HG02763 (cell line): ENCODE data around the gene SLF2.

Experiments used
- ATAC-seq: cut with Tn5 transposase; IDR thresholded peaks from one replicate; pipeline ENCODE4 v1.9.1; 2021; ENCODE audit warnings: mild to moderate bottlenecking, moderate library complexity; ENCODE audit not compliant: unreplicated experiment

SLF2 gene

GRCh38 chr10:101013365-101013825 is 100.6 kb downstream of the SLF2 start:
- ATAC-seq: no peak

DNA sequence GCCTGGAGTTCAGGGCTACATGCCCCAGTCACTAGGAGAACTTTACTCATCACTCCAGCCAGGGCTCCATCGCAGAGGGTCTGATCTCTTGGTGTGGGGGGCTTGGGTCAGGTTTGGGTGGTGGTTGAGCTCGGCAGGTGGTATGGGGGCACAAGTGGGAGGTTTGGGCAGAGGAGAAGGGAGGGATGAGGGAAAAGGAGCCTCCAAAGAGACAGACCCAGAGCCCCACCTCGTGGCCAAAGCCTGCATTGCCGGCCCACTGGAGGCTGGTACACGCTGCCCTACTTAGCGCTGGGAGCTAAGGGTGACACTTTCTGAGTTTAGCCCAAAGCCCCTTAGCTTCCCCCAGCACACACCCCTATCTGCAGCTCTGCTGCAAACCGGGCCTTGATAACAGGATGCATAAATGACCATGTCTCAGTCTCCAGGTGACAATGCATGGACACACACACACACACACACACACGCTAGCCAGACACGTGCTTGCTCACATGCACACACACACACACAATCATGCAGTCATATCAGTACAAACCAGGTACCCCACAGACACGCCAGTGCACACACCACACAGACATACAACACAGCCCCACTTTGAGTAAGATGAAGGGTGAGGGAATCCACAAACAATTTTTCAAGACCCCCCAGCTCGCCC is 101.6 kb downstream of the SLF2 start:
- no peak for ATAC-seq
